H1 (cell line): ENCODE results near the gene NFIX. TPM values are rescaled to one million over a fixed set of nuclear protein-coding genes. Genes with fewer than 3 reads are reported as not detected.

ENCODE experiments used
- BACH1 ChIP-seq: IDR thresholded peaks from 2 replicates; pipeline ENCODE4 v1.6.1; 2012; ENCODE audit warnings: low read length, improper control_type of control experiment
- CHD2 ChIP-seq: IDR thresholded peaks from 2 replicates; pipeline ENCODE4 v1.6.1; 2012; ENCODE audit warnings: low read length, improper control_type of control experiment
- CREB1 ChIP-seq: IDR thresholded peaks from 2 replicates; pipeline ENCODE4 v1.6.1; 2012; ENCODE audit warnings: inconsistent platforms
- CTBP2 ChIP-seq: IDR thresholded peaks from 2 replicates; pipeline ENCODE4 v1.7.0; 2011; ENCODE audit warnings: borderline replicate concordance, mild to moderate bottlenecking, moderate library complexity, mixed read lengths, low read length; ENCODE audit not compliant: insufficient read depth, insufficient read length
- POLR2A ChIP-seq, 2 experiments: IDR thresholded peaks; 1 replicate in 1 of 2; 2 replicates in 1 of 2; pipeline ENCODE4 v1.6.1; 2011; ENCODE audit warnings: low read depth in 2 of 2, low read length in 2 of 2, mild to moderate bottlenecking in 2 of 2; ENCODE audit errors: control extremely low read depth in 1 of 2
- RNF2 ChIP-seq: fragments of 200-900, 300-1000 bp; sonication (generic); IDR thresholded peaks from 2 replicates; pipeline ENCODE4 v1.7.1; 2016; ENCODE audit warnings: borderline replicate concordance, low read depth, mild to moderate bottlenecking, antibody characterized with exemption, low read length; ENCODE audit not compliant: poor library complexity, severe bottlenecking; ENCODE audit errors: missing control alignments
- SP4 ChIP-seq: IDR thresholded peaks from 2 replicates; pipeline ENCODE4 v1.6.1; 2012; ENCODE audit warnings: low read length, inconsistent platforms
- TAF7 ChIP-seq: optimal IDR thresholded peaks from 2 replicates; pipeline ENCODE3; 2011; ENCODE audit warnings: low read depth, mild to moderate bottlenecking, inconsistent platforms, low read length, moderate library complexity, borderline replicate concordance
- polyA plus RNA-seq, 7 experiments: library from polyadenylated mRNA; depleted of rRNA in 3 of 7; stranded (reverse) in 5 of 7; unstranded in 2 of 7; fragments of >200 nt in 5 of 7; fragments of 200-250 nt in 2 of 7; gene quantifications; 1 replicate in 5 of 7; 2 replicates in 1 of 7; 4 replicates in 1 of 7; pipeline versions ENCODE4 v1.2.1 to v1.2.3, GENCODE V29; 2011 to 2013; ENCODE audit warnings: missing spikeins in 2 of 7, mixed read lengths in 2 of 7
- total RNA-seq: library from RNA; stranded (reverse); fragmentation: NEBNext Ultra II Directional; extraction: Animal tissue kit (Norgen Biotek cat#: 25700); gene quantifications from 2 replicates; pipeline ENCODE4 v1.2.1, GENCODE V29; 2021

The NFIX gene
- total and polyA plus RNA-seq, 2 of the 8 experiments (the other 6 are each of a cell fraction or from before 2014, with no cell fraction given): 0.03 to 0.20 TPM

DNA sequence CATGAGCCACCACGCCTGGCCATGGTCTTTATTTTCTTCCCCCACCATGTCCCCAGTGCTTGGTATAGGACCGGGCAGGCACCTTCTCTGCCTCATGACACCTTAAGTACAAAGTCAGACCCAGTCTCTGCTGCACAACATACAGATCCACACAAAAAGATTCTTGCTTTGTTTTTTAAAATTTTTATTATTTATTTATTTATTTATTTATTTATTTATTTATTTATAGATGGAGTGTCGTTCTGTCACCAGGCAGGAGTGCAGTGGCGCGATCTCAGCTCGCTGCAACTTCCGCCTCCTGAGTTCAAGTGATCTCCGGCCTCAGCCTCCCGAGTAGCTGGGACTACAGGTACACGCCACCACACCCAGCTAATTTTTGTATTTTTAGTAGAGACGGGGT lies 2.5 kb upstream of the NFIX start (continued):
- TF ChIP-seq RNF2: no peak
- no peak for TF ChIP-seq TAF7
- TF ChIP-seq CHD2: no peak
- TF ChIP-seq POLR2A (IDR thresholded peaks at IDR 0.05; ENCODE audit: control extremely low read depth in 1 of 2, low read depth in 2 of 2, low read length in 2 of 2): no peak
- TF ChIP-seq BACH1: no peak
- TF ChIP-seq CTBP2: no peak
- no peak for TF ChIP-seq SP4
- no peak for TF ChIP-seq CREB1
